A673 (cell line): ENCODE measurements around the gene QKI. TPM values are rescaled to one million over a fixed set of nuclear protein-coding genes. Genes with fewer than 3 reads are reported as not detected.

Experiments used
- BruUV-seq: library from RNA; stranded (reverse); fragments of 400-500 nt; replicated peaks from 2 replicates; lab custom pipeline; 2021; lab: Mats Ljungman, UMichigan
- CTCF ChIA-PET: fragments of 300-600 bp; sonication (Branson Sonifier 250); formaldehyde crosslinking; loops from one replicate; lab custom pipeline; 2022; ENCODE audit warnings: antibody characterized with exemption; lab: Charles Lee
- POLR2A ChIA-PET: fragments of 300-600 bp; sonication (Branson Sonifier 250); formaldehyde crosslinking; loops from one replicate; lab custom pipeline; 2022; ENCODE audit warnings: antibody characterized with exemption; ENCODE audit not compliant: low non-redundant PET; lab: Charles Lee
- DNase-seq: peaks from one replicate; pipeline ENCODE4 v3.0.0-alpha.2; 2015; ENCODE audit warnings: low spot score
- H3K27ac ChIP-seq: fragments of 200-600 bp; sonication (generic); 2 replicates; pipeline ENCODE4 v1.5.1; 2016; ENCODE audit warnings: mixed run types, low read depth, mild to moderate bottlenecking, mixed read lengths, antibody characterized with exemption, low read length; ENCODE audit not compliant: poor library complexity, severe bottlenecking
- H3K27me3 ChIP-seq: fragments of 200-600 bp; sonication (generic); replicated peaks from 2 replicates; pipeline ENCODE4 v1.6.1; 2017; ENCODE audit warnings: mixed run types, low read depth, mild to moderate bottlenecking, mixed read lengths, antibody characterized with exemption, low read length; ENCODE audit not compliant: insufficient read depth, poor library complexity
- H3K36me3 ChIP-seq: fragments of 200-600 bp; sonication (generic); 2 replicates; pipeline ENCODE4 v1.6.1; 2016; ENCODE audit warnings: mixed run types, mild to moderate bottlenecking, mixed read lengths, antibody characterized with exemption, low read length; ENCODE audit not compliant: insufficient read depth, poor library complexity, severe bottlenecking
- H3K4me1 ChIP-seq: fragments of 200-600 bp; sonication (generic); 2 replicates; pipeline ENCODE4 v1.6.1; 2017; ENCODE audit warnings: mixed run types, mild to moderate bottlenecking, mixed read lengths, antibody characterized with exemption, low read length; ENCODE audit not compliant: insufficient read depth, poor library complexity, severe bottlenecking
- H3K4me3 ChIP-seq: fragments of 200-600 bp; sonication (generic); 2 replicates; pipeline ENCODE4 v1.5.1; 2016; ENCODE audit warnings: low read depth, mixed run types, mild to moderate bottlenecking, mixed read lengths, low read length; ENCODE audit not compliant: poor library complexity, severe bottlenecking
- H3K9me3 ChIP-seq: fragments of 200-600 bp; sonication (generic); 2 replicates; pipeline ENCODE4 v1.6.1; 2016; ENCODE audit warnings: mixed run types, low read depth, mild to moderate bottlenecking, mixed read lengths, antibody characterized with exemption, low read length; ENCODE audit not compliant: poor library complexity, severe bottlenecking
- CTCF ChIP-seq: fragments of 300-800, 200-600 bp; sonication (generic); conservative IDR thresholded peaks from 2 replicates; pipeline ENCODE4 v1.5.1; 2017; ENCODE audit warnings: low read depth, mild to moderate bottlenecking, antibody characterized with exemption, low read length, moderate library complexity, mixed read lengths
- EZH2 ChIP-seq: fragments of 200-600 bp; sonication (generic); IDR thresholded peaks from 2 replicates; pipeline ENCODE4 v1.6.1; 2017; ENCODE audit warnings: borderline replicate concordance, low read depth, mild to moderate bottlenecking, mixed read lengths, antibody characterized with exemption, low read length; ENCODE audit not compliant: poor library complexity, severe bottlenecking
- intact Hi-C: fragments of 100-400 bp; cut with micrococcal nuclease; formaldehyde crosslinking; loops from one replicate; pipeline ENCODE4 v1.10.0; 2022; ENCODE audit not compliant: unreplicated experiment
- total RNA-seq: library from RNA; stranded (reverse); gene quantifications from 2 replicates; pipeline ENCODE4 v1.2.3, GENCODE V29; 2021

QKI gene
- total RNA-seq, 1 experiment from 2014 or later, result 128 TPM

- H3K27me3 ChIP-seq, result no peaks in the 10 kb centered on the region
- POLR2A ChIA-PET, result no interaction called here
- CTCF ChIA-PET, result no interaction called here
Measured at GRCh38 chr6:163417595-163417994, 3.1 kb downstream of the QKI start.

GRCh38 chr6:163418311-163419029, 4.0 kb downstream of the QKI start:
- TSS peak; percentile 2 for BruUV-seq
- CTCF ChIA-PET, result interaction anchor here (0.6 kb wide), 1 partner anchor 21 kb away, joined by 4 read pairs; no protein-coding TSS in a partner anchor
- TF ChIP-seq EZH2 (no peak), CTCF (no peak)
- intact Hi-C loops, result loop anchor here (5.0 to 10.0 kb wide), 2 partner anchors 234 to 679 kb away; no protein-coding TSS in a partner anchor
- DNase-seq, result no peak
- Histone ChIP-seq H3K4me3 (peak overlapping the region; percentile 12), H3K27ac (no peak overlapping the region), H3K4me1 (peaks cover 38% of the 10 kb centered on the region), H3K9me3 (no peaks in the 10 kb centered on the region), H3K27me3 (no peaks in the 10 kb centered on the region), H3K36me3 (no peaks in the 10 kb centered on the region)
- POLR2A ChIA-PET, result interaction anchor here (0.6 kb wide), 1 partner anchor 392 kb away, joined by 5 read pairs; no protein-coding TSS in a partner anchor

More at GRCh38 chr6:163417595-163417994, 3.1 kb downstream of the QKI start:
- Histone ChIP-seq H3K9me3 (no peaks in the 10 kb centered on the region), H3K4me1 (peaks cover 41% of the 10 kb centered on the region), H3K36me3 (no peaks in the 10 kb centered on the region), H3K4me3 (peak overlapping the region; percentile 95), H3K27ac (peak overlapping the region; percentile 33)
- no TSS peak for BruUV-seq
- DNase-seq, result no peak
- no peak for TF ChIP-seq EZH2
- TF ChIP-seq CTCF, result no peak
- intact Hi-C loops, result loop anchor here (2.0 to 10.0 kb wide), 3 partner anchors 233 to 680 kb away; no protein-coding TSS in a partner anchor

GRCh38 chr6:163419413-163420288, 5.1 kb downstream of the QKI start:
- H3K9me3 ChIP-seq, result no peaks in the 10 kb centered on the region
- no peak overlapping the region for H3K27ac ChIP-seq
- CTCF ChIA-PET, result interaction anchor here (0.5 kb wide), 1 partner anchor 17 kb away, joined by 7 read pairs; no protein-coding TSS in a partner anchor
- POLR2A ChIA-PET, result no interaction called here
- H3K36me3 ChIP-seq, result no peaks in the 10 kb centered on the region
- BruUV-seq, result no TSS peak
- no peaks in the 10 kb centered on the region for H3K27me3 ChIP-seq
- no peak for DNase-seq
- no peak for TF ChIP-seq EZH2
- no peak for TF ChIP-seq CTCF
- H3K4me3 ChIP-seq, result peak overlapping the region; percentile 19
- intact Hi-C loops, result loop anchor here (5.0 to 10.0 kb wide), 5 partner anchors 165 to 1815 kb away; no protein-coding TSS in a partner anchor
- peaks cover 38% of the 10 kb centered on the region for H3K4me1 ChIP-seq
